Measurements from ENCODE around the gene GALR1. TPM values are rescaled to one million over a fixed set of nuclear protein-coding genes. Genes with fewer than 3 reads are reported as not detected.

GALR1 gene
- total RNA-seq, 1 experiment from 2014 or later: not detected

DNA sequence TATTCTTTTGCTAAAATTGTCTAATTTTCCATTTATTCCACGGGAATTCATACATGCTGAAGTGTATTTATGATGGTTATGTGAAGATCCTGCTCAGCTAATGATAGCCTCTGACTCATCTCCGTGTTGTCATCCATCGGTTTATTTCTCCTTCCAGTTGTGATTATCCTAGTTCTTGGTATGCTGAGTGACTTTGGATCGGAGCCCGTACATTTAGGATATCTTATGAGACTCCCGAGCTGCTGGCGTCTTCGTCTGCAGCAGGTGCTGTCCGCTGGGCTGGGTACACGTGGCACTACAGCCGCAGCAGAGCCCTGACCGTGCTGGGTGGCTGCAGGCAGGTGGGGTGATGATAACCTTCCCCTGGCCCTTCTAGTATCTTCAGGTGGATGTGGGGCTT lies 40.1 kb upstream of the GALR1 start:
- H2AFZ ChIP-seq (ENCODE audit: low read depth, low read length, poor library complexity, severe bottlenecking): no peak overlapping the region
- RAD21 ChIA-PET (ENCODE audit: low non-redundant PET in 1 of 2, low total read pairs in 2 of 2, uncharacterized antibody in 2 of 2, unreplicated experiment in 2 of 2): no interaction called here
- peaks cover 8 to 14% of the 10 kb centered on the region in 2 experiments for H3K4me1 ChIP-seq (ENCODE audit: control insufficient read depth in 1 of 2, insufficient read depth in 2 of 2, low read length in 2 of 2)
- H3K4me3 ChIP-seq (replicated peaks in 1 of 2; ENCODE audit: low read depth in 1 of 2, low read length in 2 of 2): no peak overlapping the region
- H3K9me2 ChIP-seq (ENCODE audit: insufficient read depth): no peaks in the 10 kb centered on the region; the same call in 1 of the 2 replicates
- no peak overlapping the region for H3K27ac ChIP-seq (ENCODE audit: low read depth, low read length)
- H3K79me2 ChIP-seq (ENCODE audit: insufficient read depth, low read length): no peaks in the 10 kb centered on the region
- no peak overlapping the region for H3K9ac ChIP-seq (ENCODE audit: low read length)
- no TSS peak for BruUV-seq (replicated peaks)
- POLR2A ChIA-PET: no interaction called here
- CTCF ChIA-PET: no interaction called here
- intact Hi-C loops (cut with micrococcal nuclease): loop anchor here (5.0 to 10.0 kb wide), 2 partner anchors 77 to 405 kb away; partner anchors contain the start of gene MBP
- no peak for TF ChIP-seq FOSL1 (IDR thresholded peaks at IDR 0.05; ENCODE audit: low read depth)
- TF ChIP-seq, protein P1, sequence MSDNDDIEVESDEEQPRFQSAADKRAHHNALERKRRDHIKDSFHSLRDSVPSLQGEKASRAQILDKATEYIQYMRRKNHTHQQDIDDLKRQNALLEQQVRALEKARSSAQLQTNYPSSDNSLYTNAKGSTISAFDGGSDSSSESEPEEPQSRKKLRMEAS (IDR thresholded peaks at IDR 0.05): no peak
- no peak for TF ChIP-seq ELF1 (IDR thresholded peaks at IDR 0.05; ENCODE audit: borderline replicate concordance, low read depth)
- H3K4me2 ChIP-seq (ENCODE audit: low read length): no peak overlapping the region
- H3K9me3 ChIP-seq (ENCODE audit: control insufficient read depth in 1 of 2, insufficient read depth in 1 of 2, low read depth in 1 of 2, low read length in 2 of 2): no peaks in the 10 kb centered on the region
- H4K20me1 ChIP-seq (ENCODE audit: insufficient read depth): no peaks in the 10 kb centered on the region
- ATAC-seq (no peak), DNase-seq (ENCODE audit: low read depth, low spot score) (no peak)
- H3K36me3 ChIP-seq (ENCODE audit: control insufficient read depth in 1 of 2, insufficient read depth in 2 of 2, low read length in 2 of 2): no peaks in the 10 kb centered on the region
- H3K27me3 ChIP-seq (ENCODE audit: insufficient read depth, low read length): no peaks in the 10 kb centered on the region

DNA sequence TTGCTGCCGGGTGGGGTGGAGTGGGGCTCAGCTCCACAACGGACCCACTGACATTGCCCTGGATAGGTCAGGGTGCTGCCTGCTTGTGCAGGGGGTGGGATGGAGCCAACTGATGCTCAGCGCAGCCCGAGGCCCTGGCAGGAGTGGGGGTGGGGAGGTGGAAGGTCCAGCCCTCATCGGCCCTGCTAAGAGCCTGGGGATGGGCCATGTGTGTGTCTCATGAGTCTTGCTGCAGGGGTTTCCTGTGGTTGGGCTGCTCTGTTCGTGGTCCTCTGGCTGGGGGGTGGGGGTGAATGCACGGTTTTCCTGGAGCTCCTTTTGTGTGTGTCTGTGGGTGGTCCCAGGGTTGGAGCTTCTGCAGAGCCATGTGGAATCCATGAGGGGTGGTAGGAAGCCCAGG lies 39.4 kb upstream of the GALR1 start:
- Histone ChIP-seq H3K27ac (ENCODE audit: low read depth, low read length) (no peak overlapping the region), H3K36me3 (ENCODE audit: control insufficient read depth in 1 of 2, insufficient read depth in 2 of 2, low read length in 2 of 2) (no peaks in the 10 kb centered on the region), H3K4me2 (ENCODE audit: low read length) (no peak overlapping the region), H3K79me2 (ENCODE audit: insufficient read depth, low read length) (no peaks in the 10 kb centered on the region), H3K4me1 (ENCODE audit: control insufficient read depth in 1 of 2, insufficient read depth in 2 of 2, low read length in 2 of 2) (peaks cover 8 to 14% of the 10 kb centered on the region in 2 experiments), H3K9me3 (ENCODE audit: control insufficient read depth in 1 of 2, insufficient read depth in 1 of 2, low read depth in 1 of 2, low read length in 2 of 2) (no peaks in the 10 kb centered on the region), H4K20me1 (ENCODE audit: insufficient read depth) (no peaks in the 10 kb centered on the region), H3K9me2 (ENCODE audit: insufficient read depth) (no peaks in the 10 kb centered on the region; the same call in 1 of the 2 replicates), H3K27me3 (ENCODE audit: insufficient read depth, low read length) (no peaks in the 10 kb centered on the region), H2AFZ (ENCODE audit: low read depth, low read length, poor library complexity, severe bottlenecking) (no peak overlapping the region), H3K9ac (ENCODE audit: low read length) (no peak overlapping the region), H3K4me3 (replicated peaks in 1 of 2; ENCODE audit: low read depth in 1 of 2, low read length in 2 of 2) (no peak overlapping the region)
- ChIA-PET RAD21 (ENCODE audit: low non-redundant PET in 1 of 2, low total read pairs in 2 of 2, uncharacterized antibody in 2 of 2, unreplicated experiment in 2 of 2) (no interaction called here), POLR2A (no interaction called here), CTCF (interaction anchor here (2.5 kb wide), 1 partner anchor 69 kb away, joined by 8 read pairs; no protein-coding TSS in a partner anchor)
- ATAC-seq (no peak), DNase-seq (ENCODE audit: low read depth, low spot score) (no peak)
- intact Hi-C loops (cut with micrococcal nuclease): loop anchor here (5.0 kb wide), 1 partner anchor 143 kb away; no protein-coding TSS in a partner anchor
- no peak for TF ChIP-seq POLR2AphosphoS5 (IDR thresholded peaks at IDR 0.05; ENCODE audit: low read depth, low read length)
- TF ChIP-seq TCF7L2 (IDR thresholded peaks at IDR 0.05; ENCODE audit: borderline replicate concordance, extremely low read depth, insufficient read depth, insufficient read length): no peak
- TF ChIP-seq, protein P2, sequence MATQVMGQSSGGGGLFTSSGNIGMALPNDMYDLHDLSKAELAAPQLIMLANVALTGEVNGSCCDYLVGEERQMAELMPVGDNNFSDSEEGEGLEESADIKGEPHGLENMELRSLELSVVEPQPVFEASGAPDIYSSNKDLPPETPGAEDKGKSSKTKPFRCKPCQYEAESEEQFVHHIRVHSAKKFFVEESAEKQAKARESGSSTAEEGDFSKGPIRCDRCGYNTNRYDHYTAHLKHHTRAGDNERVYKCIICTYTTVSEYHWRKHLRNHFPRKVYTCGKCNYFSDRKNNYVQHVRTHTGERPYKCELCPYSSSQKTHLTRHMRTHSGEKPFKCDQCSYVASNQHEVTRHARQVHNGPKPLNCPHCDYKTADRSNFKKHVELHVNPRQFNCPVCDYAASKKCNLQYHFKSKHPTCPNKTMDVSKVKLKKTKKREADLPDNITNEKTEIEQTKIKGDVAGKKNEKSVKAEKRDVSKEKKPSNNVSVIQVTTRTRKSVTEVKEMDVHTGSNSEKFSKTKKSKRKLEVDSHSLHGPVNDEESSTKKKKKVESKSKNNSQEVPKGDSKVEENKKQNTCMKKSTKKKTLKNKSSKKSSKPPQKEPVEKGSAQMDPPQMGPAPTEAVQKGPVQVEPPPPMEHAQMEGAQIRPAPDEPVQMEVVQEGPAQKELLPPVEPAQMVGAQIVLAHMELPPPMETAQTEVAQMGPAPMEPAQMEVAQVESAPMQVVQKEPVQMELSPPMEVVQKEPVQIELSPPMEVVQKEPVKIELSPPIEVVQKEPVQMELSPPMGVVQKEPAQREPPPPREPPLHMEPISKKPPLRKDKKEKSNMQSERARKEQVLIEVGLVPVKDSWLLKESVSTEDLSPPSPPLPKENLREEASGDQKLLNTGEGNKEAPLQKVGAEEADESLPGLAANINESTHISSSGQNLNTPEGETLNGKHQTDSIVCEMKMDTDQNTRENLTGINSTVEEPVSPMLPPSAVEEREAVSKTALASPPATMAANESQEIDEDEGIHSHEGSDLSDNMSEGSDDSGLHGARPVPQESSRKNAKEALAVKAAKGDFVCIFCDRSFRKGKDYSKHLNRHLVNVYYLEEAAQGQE (IDR thresholded peaks at IDR 0.05; ENCODE audit: low read depth): no peak
- no peak for TF ChIP-seq SIN3A (IDR thresholded peaks at IDR 0.05; ENCODE audit: low read depth)
- TF ChIP-seq, protein P3, sequence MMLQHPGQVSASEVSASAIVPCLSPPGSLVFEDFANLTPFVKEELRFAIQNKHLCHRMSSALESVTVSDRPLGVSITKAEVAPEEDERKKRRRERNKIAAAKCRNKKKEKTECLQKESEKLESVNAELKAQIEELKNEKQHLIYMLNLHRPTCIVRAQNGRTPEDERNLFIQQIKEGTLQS (IDR thresholded peaks at IDR 0.05): no peak
- TF ChIP-seq EGR1 (IDR thresholded peaks at IDR 0.05; ENCODE audit: low read depth): no peak
- no peak for TF ChIP-seq EZH2 (IDR thresholded peaks at IDR 0.05)
- TF ChIP-seq, protein P1 (IDR thresholded peaks at IDR 0.05): no peak
- no peak for TF ChIP-seq ZFX (IDR thresholded peaks at IDR 0.05)
- no peak for TF ChIP-seq CEBPB (IDR thresholded peaks at IDR 0.05; ENCODE audit: low read depth)
- TF ChIP-seq ZNF274 (IDR thresholded peaks at IDR 0.05; ENCODE audit: low read depth, low read length): no peak
- TF ChIP-seq JUND (IDR thresholded peaks at IDR 0.05): no peak
- TF ChIP-seq EZH2phosphoT487 (IDR thresholded peaks at IDR 0.05; ENCODE audit: borderline replicate concordance): no peak
- no peak for TF ChIP-seq SP1 (IDR thresholded peaks at IDR 0.05; ENCODE audit: low read depth)
- no peak for TF ChIP-seq CBX3 (IDR thresholded peaks at IDR 0.05; ENCODE audit: low read depth)
- no TSS peak for BruUV-seq (replicated peaks)
